HG03442 (cell line): ENCODE data around the gene RASL12.

Experiments
- ATAC-seq: cut with Tn5 transposase; IDR thresholded peaks from one replicate; pipeline ENCODE4 v1.9.1; 2021; ENCODE audit warnings: mild to moderate bottlenecking, moderate library complexity; ENCODE audit not compliant: unreplicated experiment

Gene RASL12

DNA sequence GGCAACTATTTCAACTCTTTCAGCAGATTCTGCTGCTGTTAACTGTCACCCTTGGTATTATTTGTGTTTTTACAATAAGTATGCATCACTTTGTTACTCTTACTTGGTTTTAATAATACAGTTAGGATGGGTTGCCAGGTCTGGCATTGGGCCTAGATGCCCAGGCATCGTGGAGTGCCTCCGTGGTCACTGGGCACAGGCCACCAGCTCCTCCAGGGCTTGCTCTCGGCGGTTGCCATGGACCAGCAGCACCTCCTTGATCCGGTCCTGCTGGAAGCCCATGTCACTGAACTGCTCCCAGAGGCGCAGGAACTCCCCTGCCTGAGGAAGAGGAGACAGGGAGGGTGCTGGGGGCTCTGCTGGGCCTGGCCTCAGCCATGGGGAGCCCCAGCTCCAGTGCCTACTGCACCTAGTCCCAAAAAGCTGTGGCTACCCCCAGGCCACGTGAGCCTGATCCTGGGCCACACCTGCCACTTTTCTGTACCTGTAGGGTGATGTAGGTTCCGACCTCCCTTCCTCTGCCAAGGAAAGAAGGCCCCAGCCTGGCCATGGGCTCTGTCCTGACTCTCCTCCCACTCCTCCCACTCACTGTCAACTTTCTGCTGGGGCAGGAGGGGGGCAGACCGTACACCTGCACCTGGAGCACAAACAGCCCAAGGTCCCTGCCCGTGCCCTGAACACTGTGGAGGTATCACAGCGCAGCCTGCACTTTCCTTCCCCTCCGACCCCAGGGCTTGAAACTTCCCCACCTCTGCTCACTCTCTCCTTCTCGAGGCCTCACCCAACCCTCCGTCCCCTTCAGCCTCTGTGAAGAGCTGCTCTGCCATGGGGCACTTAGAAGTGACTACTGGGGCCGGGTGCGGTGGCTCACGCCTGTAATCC lies 25.4 kb upstream of the RASL12 start:
- ATAC-seq: no peak

DNA sequence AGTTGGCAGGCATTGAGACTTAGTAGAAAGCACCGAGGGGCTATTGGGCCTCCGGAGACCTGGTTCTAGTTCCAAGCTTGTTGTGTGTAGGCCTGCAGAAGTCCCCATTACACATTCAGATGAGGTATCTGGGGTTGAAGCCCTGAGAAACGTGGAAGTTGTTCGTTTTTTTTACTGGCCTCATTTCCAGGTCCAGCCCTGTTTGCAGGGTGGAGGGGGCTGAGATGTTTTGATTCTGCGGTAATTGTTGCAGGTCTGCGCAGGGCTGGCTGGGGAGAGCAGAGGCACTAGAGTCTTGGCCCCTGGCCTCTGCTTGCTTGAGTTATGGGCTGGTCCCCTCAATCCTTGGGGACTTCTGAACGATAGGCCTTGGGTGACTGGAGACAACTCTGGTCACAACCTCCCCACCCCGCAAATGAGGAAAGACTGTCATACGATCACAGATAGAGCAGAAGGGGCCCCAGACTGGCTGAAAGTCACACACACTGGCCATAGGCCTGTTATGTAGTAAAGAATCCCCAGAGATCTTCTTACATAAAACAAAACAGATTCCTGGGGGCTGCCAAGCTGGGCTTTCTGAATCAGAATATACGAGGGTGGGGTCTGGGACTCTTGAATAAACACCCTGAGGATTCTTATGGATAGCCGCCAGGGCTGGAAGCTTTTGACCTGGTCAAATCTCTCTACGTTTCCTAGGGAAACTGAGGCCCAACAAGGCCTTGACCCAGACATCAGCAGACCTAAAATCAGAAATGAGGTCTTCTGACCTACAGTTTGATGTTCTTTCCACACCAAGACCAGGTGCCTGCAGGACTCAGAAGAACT lies 24.4 kb upstream of the RASL12 start:
- no peak for ATAC-seq

DNA sequence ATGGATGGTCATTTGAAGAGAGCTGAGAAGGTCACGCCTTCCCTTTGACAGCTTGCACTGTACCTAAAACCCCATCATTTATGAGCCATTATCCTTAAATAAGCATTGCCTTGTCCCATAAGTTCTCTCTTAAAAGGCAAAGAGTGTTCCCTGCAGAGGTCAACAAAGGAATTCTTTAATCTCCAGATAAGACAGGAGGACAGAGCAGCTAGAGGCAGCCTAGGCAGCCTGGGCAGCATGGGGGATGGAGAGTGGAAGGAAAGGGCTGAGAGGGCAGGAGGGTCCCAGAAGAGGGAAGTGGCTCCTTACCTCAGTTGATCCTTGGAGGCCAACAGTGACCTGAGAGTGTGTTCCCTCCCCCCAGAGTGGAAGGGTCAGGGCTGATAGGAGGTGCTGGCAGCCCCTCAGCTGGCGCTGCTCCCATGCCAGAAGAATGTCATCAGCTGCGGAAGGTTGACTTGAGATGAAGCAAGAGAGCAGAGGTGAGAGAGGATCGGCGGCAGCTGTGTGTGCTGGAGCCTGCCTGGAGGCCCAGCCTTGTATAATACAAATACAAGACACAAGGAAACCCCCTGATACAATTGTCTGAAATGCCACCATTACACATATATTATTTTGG lies 21.5 kb upstream of the RASL12 start:
- ATAC-seq: no peak

DNA sequence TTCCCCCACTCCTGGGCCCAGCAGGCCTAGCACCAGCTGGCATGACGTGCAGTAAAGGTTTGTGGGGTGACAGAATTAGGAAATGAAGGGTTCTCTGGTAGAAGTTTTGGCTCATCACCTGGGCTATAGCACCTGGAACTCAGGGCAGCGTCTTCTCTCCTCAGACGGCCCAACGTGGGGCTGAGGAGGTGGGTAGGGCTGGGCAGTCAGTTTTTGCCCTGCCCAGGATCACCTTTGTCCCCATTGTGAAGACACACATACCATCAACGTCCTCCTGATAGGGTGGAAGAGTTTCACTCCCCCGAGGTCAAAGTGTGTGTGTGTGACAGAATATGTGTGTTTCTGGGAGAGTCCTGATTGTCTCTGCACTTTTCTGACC lies 20.8 kb upstream of the RASL12 start:
- no peak for ATAC-seq

DNA sequence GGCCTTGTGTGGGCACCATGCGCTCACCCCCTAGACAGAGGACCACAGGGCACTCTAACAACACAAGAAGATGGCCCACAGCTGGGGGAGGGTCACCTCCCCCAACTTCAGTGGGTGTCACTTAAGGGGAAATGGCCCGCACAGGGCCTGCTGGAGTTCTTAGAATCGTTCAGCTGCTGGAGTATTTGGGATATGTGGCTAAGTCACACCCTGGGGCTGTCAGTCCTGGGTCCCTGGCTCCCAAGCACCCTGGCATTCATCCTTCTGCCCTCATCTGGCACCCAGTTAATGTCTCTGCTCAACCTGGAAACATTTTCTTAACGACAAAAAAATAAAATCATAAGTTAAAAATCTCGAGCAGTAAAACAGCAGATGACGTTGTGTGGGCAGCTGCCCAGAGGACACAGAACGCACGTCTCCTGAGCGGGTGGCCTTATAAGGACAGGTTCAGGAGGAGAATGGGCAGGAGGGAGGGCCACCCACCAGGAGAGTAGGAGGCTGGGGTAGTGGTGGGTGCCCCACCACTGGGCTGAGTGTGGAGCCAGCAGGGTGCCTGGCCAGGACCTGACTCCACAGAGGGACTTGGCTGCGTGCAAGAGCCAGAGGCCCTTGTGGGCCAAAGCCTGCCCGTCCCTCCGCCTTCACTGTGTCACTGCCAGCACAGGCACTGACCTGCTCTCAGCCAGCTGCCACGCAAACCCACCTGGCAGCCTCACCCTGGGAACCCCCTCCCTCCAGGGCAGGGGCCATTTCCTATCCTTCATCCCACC lies 20.3 kb upstream of the RASL12 start:
- ATAC-seq: no peak

DNA sequence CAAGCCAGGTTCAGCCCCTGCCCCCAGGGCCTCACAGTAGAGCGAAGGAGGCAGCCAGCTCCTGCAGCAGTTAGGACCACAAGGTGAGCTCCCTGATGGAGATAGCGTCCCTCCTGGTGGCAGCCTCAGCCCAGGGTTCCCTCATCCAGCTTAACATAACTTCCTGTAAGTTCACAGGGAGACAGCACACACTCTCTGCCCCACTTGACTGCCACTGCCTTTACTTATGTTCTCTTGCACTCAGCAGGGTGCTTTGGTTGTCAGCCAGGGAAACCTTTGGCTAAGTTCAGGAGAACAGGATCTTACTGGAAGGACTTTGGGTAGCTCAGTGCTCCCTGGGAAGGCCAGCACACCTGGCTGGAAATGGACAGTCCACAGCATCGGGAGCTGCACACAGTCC lies 19.6 kb upstream of the RASL12 start:
- no peak for ATAC-seq

DNA sequence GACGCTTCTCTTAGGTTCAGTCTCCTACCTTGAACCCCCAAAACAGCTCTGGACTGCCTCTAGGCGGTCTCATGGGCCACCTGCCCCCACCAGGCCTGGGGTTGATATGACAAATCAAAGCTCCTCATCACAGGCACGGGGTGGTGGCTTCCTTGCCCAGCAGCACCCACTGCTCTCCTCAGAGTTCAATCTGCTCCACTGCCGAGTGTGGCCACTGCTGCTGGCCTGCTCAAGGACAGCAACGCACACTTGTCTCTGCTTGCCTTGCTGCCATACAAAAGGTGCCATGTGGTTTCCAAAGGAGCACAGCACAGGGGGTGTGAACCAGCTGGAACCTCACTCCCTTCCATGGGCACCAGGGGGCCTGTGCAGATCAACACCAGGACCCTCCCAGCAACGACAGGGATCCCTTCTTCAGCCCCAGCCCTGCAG lies 18.9 kb upstream of the RASL12 start:
- ATAC-seq: no peak

DNA sequence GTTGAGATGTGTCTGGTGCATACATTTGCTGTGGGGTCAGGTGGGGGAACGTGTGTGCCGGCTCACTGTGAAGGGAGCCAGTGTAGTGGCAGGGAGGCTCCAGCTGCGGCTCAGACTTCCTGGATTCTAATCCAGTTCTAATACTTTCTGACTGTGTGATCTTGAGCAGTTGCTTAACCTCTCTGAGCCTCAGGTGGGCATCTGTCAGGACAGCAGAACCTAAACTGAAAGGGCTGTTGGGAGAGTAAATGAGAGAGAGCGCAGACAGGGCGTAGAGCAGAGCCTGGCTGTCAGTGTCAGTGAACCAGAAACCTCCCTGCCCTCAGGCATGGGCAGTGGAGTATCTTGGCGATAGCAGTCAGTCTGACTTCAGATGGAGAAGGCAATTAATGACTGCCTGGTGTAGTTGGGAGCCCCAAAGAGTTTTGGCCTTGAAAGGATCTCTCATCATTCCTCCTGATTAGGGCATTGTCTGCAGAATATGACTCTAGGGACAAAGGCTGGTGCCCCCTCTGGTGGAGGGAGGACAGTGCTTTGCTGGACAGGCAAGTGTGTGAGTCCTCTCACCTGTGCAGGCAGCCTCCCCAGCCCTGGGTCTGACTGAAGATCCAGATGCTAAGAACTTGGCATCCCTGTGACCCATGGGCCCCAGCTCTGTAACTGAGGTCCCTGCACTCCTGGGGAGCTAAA lies 18.3 kb upstream of the RASL12 start:
- ATAC-seq: no peak

DNA sequence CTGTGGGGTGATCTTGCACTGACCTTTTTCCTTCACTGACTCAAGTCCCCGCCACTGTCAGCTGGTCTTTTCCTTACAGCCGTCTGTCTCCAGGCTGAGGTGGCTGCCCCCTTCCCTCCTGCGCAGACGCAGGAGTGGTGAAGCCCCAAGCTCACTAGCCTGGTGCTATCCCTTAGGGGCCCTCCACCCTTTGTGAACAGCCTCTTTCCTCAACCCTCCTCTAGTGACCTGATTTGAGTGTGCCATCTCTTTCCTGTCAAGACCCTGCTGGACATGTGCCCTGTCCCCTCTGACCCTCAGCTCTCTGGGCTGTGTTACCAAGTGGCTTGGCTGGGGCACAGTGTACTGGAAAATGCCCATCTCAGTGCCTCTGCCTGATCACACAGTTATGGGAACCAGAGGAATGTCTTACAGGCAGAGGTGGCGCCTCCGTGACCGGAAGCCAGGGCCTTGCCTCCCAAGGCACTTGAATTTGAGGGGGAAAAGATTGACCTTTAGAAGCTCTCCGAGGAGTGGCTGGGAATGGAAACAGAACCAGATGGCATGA lies 17.5 kb upstream of the RASL12 start:
- ATAC-seq: no peak

DNA sequence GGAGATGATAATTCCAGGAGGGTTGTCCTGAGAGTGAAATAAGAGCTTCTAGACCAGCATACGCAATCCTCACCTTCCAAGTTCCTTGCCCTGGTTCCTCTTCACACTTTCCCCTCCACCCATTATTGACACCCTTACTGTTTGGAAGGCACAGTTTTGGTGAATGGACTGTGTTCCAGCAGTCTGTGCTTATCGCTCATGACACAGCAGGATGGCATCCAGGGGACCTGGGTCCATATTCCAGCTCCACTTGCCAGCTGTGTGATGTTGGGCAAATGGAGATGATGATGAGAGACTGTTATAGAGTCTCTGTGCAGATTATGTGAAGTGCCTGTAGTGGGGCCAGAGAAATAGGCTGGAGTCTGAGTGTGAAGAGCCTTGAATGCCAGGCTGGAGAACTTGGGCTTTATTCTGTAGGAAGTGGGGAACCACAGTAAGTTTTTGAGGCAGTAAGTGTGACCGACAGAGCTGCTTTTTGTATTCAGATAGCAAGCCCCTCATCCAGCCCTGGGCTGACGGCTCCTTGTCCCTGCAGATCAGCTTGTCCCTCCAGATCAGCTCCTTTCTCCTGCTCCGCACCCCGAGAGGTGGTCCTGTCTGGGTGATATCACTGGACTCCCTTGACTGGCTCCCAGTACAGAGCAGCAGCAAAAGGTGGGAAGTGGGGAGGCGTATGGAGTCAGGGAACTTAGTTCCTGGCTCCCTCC lies 16.9 kb upstream of the RASL12 start:
- ATAC-seq: no peak

DNA sequence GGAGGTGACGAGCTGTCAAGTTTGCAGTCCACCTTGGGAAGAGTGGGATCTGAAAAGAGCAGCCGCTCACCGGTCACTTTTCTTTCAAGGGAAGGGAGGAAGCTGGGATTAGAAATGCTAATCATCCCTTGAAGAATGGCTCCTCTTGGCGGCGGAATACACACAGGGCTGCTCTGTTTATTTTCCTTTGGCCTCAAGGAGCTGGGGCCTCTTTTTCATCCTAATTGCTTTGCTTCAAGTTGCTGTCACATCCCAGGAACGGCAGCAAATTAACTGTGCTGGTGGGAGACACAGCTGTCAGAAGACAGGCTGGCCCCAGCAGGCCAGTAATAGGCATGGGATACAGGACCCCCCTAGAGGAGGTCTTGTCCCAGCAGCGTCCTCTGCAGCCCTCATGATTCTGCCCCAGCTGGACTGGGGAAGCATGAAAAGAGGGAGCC lies 15.5 kb upstream of the RASL12 start:
- no peak for ATAC-seq

DNA sequence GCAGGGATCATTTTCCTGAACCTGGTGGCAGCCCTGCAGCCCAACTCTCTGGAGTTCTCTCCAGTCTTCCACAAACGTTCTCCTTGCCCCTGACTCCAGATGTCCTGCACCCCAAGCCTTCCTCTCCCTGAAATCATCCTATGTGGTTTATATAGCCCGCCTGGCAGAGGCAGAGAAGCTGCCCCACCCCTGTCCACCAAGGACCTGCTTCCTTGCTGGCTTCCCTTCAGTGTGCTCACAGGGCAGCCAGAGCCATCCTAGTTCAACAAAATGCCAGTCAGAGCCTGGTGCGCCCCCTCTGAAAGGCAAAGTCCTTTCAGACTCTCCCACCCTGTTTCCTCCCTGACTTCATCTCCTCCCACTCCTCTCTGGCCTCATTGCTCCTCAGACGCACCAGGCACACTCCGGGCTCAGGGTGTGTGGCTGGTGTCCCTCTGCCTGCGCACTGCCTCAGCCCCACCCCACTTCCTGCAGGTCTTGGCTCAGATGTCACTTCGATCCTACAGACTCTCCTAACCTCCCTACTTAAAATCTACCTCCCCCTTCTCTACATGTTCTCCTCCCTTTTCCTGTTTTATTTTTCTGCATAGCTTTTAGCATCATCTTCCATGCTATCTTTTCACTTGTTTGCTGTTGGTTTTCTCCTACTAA lies 14.6 kb upstream of the RASL12 start:
- no peak for ATAC-seq

DNA sequence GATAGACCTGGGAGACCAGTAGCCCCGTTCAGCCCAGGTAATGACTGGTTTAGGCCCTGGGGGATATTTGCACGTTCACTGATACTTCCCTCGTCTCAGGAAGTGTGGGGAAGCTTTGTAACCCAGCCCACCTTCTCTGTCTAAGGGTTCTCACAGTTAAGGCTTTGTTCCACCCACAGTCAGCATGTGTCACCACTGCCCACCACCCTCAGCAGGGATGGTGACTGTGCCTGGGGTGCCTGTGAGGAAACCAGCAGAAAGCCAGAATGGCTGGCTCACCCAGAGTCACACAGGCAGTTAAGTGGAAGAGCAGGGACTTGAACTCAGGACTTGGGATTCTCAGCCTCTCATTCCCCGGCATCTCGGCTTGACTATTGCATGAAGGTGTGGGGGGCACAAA lies 14.0 kb upstream of the RASL12 start:
- no peak for ATAC-seq

DNA sequence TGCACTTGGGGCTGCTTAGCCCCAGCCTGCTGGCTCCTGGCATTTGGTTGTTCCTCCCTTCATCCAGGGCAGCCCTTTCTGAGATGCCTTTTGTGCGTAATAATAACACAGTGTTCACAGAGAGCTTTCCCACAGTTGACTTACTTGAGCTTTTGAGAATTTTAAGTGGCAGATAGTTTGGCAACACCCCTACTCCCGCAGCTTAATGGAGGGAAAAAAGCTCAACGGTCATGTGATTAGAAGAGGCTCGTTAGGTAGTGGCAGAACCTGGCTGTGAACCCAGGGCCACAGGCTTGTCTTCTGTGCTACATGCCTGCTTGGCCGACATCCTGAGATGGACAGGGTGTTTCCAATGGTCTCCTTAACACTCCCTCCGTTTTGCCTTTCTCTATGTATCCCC lies 13.5 kb upstream of the RASL12 start:
- ATAC-seq: no peak

DNA sequence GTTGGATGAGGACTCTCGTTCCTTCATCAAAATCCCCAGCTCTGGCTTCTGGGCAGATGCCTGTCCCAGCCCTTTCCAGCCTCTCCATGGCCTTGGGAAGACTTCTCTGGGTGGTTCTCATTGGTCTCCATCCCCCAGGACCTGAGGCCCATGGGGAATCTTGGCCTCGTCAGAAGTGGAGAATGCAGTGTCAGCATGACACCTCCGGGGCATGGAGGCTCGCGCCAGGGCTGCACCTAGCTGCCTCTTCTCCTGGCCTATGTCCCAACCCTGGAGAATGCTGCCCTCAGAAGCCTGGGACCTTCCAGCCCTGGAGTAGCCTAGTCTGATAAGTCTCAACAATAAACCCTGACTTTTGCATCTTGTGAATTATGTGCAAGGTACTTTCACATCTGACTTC lies 11.8 kb upstream of the RASL12 start:
- ATAC-seq: no peak

DNA sequence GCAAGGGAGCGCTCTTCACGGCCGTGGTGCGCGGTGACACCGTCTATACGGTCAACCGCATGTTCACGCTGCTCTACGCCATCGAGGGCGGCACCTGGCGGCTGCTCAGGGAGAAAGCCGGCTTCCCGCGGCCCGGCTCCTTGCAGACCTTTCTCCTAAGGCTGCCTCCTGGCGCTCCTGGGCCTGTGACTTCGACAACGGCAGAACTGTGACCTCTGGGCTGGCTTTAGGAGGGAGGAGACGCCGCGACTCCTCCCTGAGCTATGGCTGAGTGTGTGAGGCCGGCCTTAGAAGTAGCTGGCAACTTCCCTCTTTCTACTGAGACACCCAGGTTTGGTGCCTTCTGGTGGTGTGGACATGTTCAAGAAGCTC lies 10.2 kb upstream of the RASL12 start:
- ATAC-seq: no peak

DNA sequence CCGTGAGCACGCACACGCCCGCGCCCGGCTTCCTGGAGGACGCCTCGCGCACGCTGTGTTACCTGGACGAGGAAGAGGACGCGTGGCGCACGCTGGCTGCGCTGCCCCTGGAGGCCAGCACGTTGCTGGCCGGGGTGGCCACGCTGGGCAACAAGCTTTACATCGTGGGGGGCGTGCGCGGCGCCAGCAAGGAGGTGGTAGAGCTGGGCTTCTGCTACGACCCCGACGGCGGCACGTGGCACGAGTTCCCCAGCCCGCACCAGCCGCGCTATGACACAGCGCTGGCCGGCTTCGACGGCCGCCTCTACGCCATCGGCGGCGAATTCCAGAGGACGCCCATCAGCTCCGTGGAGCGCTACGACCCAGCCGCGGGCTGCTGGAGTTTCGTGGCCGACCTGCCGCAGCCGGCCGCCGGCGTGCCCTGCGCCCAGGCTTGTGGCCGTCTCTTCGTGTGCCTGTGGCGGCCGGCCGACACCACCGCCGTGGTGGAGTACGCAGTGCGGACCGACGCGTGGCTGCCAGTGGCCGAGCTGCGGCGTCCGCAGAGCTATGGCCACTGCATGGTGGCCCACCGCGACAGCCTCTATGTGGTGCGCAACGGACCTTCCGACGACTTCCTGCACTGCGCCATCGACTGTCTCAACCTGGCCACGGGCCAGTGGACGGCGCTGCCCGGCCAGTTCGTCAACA lies 9.6 kb upstream of the RASL12 start:
- no peak for ATAC-seq

DNA sequence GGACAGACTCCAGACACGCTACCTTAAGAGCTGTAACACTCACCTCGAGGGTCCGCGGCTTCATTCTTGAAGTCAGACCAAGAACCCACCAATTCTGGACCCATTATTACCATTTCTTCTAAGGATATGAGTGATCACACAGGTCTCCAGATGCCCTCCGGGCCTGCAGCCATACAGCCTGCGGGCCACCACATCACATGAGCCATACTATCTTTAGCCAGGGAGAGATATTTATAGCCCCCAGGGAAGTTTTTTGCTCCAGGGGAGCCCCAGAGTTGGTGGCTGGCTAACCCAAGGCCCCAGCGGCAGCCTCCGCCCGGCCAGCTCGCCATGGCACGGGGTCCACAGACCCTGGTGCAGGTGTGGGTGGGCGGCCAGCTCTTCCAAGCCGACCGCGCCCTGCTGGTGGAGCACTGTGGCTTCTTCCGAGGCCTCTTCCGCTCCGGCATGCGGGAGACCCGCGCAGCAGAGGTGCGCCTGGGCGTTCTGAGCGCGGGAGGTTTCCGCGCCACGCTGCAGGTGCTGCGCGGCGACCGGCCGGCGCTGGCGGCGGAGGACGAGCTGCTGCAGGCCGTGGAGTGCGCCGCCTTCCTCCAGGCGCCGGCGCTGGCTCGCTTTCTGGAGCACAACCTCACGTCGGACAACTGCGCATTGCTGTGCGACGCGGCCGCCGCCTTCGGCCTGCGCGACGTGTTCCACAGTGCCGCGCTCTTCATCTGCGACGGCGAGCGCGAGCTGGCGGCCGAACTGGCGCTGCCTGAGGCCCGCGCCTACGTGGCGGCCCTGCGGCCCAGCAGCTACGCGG lies 8.9 kb upstream of the RASL12 start, which contains the start of gene KBTBD13:
Gene KBTBD13, plus strand, starts transcription at position 261 of the 805 bp plus-strand sequence. Its CDS starts 70 bp downstream, at position 331.
- ATAC-seq: no peak
